Neutrophil (primary cell): ENCODE data around the gene WDR6.
A peak's percentile ranks its signal among the peaks of the same experiment; 100 is the strongest.

ENCODE experiments used
- H3K27ac ChIP-seq: fragments of 200-600 bp; sonication (generic); 2 replicates; pipeline ENCODE4 v1.5.1; 2016; ENCODE audit warnings: mild to moderate bottlenecking, moderate library complexity
- H3K27me3 ChIP-seq: fragments of 200-600 bp; sonication (generic); 2 replicates; pipeline ENCODE4 v1.6.0; 2016; ENCODE audit warnings: mild to moderate bottlenecking
- H3K36me3 ChIP-seq: fragments of 200-600 bp; sonication (generic); 2 replicates; pipeline ENCODE4 v1.5.1; 2017
- H3K4me1 ChIP-seq, 2 experiments: fragments of 200-600 bp in 1 of 2; sonication (generic) in 1 of 2; 1 replicate in 1 of 2; 2 replicates in 1 of 2; pipeline versions ENCODE4 v1.5.1 to v1.6.1; 2013 to 2016; ENCODE audit warnings: low read depth in 1 of 2, low read length in 1 of 2, mild to moderate bottlenecking in 1 of 2, moderate library complexity in 1 of 2; ENCODE audit not compliant: control insufficient read depth in 1 of 2, insufficient read depth in 1 of 2
- H3K4me3 ChIP-seq, 2 experiments: fragments of 200-600 bp in 1 of 2; sonication (generic) in 1 of 2; 1 replicate in 1 of 2; 2 replicates in 1 of 2; pipeline ENCODE4 v1.5.1; 2013 to 2016; ENCODE audit warnings: low read depth in 1 of 2, low read length in 1 of 2, mild to moderate bottlenecking in 1 of 2, moderate library complexity in 1 of 2
- H3K9me3 ChIP-seq: fragments of 200-600 bp; sonication (generic); 2 replicates; pipeline ENCODE4 v1.5.1; 2016
- CTCF ChIP-seq: fragments of 200-600 bp; sonication (generic); IDR thresholded peaks from 2 replicates; pipeline ENCODE4 v1.5.1; 2016; ENCODE audit warnings: antibody characterized with exemption

Gene WDR6

GRCh38 chr3:49023775-49024174 lies 16.6 kb downstream of the WDR6 start:
- H3K4me1 ChIP-seq: peaks cover 37 to 41% of the 10 kb centered on the region in 2 experiments
- H3K27ac ChIP-seq: peak overlapping the region; percentile 25
- TF ChIP-seq CTCF: no peak
- H3K36me3 ChIP-seq: peaks cover 36% of the 10 kb centered on the region
- H3K4me3 ChIP-seq: no peak overlapping the region
- no peaks in the 10 kb centered on the region for H3K27me3 ChIP-seq
- H3K9me3 ChIP-seq: no peaks in the 10 kb centered on the region

GRCh38 chr3:49024449-49024848 lies 17.3 kb downstream of the WDR6 start:
- peaks cover 36 to 41% of the 10 kb centered on the region in 2 experiments for H3K4me1 ChIP-seq
- no peaks in the 10 kb centered on the region for H3K27me3 ChIP-seq
- peaks cover 36% of the 10 kb centered on the region for H3K36me3 ChIP-seq
- H3K27ac ChIP-seq: no peak overlapping the region
- no peak for TF ChIP-seq CTCF
- H3K4me3 ChIP-seq: no peak overlapping the region
- H3K9me3 ChIP-seq: no peaks in the 10 kb centered on the region

DNA sequence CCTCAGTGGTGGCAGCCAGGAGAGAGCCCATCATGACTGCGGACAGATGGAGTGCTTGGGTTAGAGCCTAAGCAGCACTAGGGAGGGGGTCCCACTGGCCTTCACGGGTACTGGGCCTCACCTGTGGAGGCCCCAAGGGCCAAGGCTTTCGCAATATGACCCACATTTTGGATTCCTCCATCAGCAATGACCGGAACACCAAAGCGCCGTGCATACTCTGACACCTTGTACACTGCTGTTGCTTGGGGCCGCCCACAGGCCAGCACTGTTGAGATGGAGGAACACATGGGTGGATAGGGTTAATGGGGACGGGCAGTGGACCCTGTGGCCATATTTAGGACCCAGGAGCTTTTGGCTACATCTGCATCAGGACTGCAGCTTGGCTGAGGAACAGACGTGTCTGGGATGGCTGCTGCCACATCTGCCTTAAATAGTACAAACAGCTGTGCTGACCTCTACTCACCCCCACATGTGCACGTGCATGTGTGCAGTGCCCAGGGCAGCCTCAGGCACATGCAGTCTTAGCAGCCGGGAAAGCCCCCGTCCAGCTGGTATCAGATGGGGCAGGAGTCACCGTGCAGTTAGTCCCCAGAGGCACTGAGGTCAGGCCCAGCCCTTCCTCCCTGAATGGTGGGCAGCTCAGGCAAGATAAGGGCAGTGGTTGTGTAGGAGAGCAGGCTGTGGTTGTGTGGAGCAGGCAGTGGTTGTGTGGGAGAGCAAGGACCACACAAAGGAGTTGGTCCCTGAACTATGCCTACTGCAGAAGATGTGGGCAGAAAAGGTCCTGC lies 18.0 kb downstream of the WDR6 start:
- TF ChIP-seq CTCF: no peak
- no peaks in the 10 kb centered on the region for H3K9me3 ChIP-seq
- peaks cover 36% of the 10 kb centered on the region for H3K36me3 ChIP-seq
- no peak overlapping the region for H3K4me3 ChIP-seq
- H3K4me1 ChIP-seq: peaks cover 31 to 37% of the 10 kb centered on the region in 2 experiments
- H3K27me3 ChIP-seq: no peaks in the 10 kb centered on the region
- peak overlapping the region; percentile 1 for H3K27ac ChIP-seq

DNA sequence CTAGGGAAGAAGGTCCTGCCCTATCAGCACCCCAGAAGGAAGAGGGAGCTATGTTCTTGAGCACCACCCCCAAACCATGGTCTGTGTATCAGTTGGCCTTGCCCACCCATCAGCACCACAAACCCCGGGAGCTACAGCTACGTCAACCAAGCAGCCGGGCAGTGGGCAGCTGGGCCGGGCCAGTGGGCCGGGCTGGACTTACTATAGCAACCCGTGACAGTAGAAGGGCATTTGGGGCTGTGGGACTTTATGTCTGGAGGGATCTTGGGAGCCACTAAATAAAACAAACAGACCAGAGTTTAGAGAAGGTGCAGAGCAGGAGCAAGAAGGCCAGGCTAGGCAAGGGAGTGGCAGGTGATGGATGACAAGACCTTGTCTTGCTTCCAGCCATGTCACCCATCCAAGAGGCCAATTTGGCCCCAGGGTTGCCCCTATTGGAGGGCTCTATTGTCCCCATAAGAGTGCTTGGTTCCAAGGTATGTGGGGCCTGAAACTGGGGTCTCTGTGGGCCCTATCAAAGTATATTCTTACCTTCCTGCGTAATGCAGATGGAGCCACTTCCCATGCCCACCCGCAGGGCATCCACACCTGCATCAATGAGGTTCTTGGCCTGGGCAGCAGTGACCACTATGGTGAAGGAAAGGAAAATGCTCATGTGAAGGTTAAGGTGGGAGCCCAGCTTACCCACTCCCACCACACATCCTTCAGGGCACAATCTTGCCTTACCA lies 18.8 kb downstream of the WDR6 start:
- peaks cover 41% of the 10 kb centered on the region for H3K36me3 ChIP-seq
- no peak for TF ChIP-seq CTCF
- H3K4me3 ChIP-seq: no peak overlapping the region
- no peaks in the 10 kb centered on the region for H3K9me3 ChIP-seq
- peaks cover 26 to 29% of the 10 kb centered on the region in 2 experiments for H3K4me1 ChIP-seq
- no peaks in the 10 kb centered on the region for H3K27me3 ChIP-seq
- peak overlapping the region; percentile 1 for H3K27ac ChIP-seq

GRCh38 chr3:49026536-49026935 lies 19.3 kb downstream of the WDR6 start:
- Histone ChIP-seq H3K4me3 (no peak overlapping the region), H3K9me3 (no peaks in the 10 kb centered on the region), H3K27me3 (no peaks in the 10 kb centered on the region), H3K4me1 (peaks cover 26% of the 10 kb centered on the region in 2 experiments), H3K27ac (no peak overlapping the region), H3K36me3 (peaks cover 47% of the 10 kb centered on the region)
- TF ChIP-seq CTCF: no peak
